Smooth muscle cell of the pulmonary artery (primary cell): Measurements from ENCODE around the gene ANKMY2. TPM values are rescaled to one million over a fixed set of nuclear protein-coding genes. Genes with fewer than 3 reads are reported as not detected.

Experiments used
- total RNA-seq: library from RNA; depleted of rRNA; stranded (reverse); fragments of >200 nt; gene quantifications from 2 replicates; pipeline ENCODE4 v1.2.3, GENCODE V29; 2014

Gene ANKMY2
- total RNA-seq: 17.0 and 26.7 TPM in 2 replicates

GRCh38 chr7:16645593-16646471, at the start of gene ANKMY2, which contains the start of gene BZW2:
Gene ANKMY2 (minus strand): TSS chr7:16645754. CDS start chr7:16645573, 181 bp downstream.
Gene BZW2 (plus strand): TSS chr7:16646181. CDS start chr7:16665444, 19,263 bp downstream.

Other genes starting within 250 kb of the ANKMY2 start
- 1.4 and 2.4 TPM in 2 replicates for gene CRPPA, start 224.2 kb downstream of the ANKMY2 start, total RNA-seq
- not detected in 2 replicates for gene SOSTDC1, start 180.0 kb downstream of the ANKMY2 start, total RNA-seq
- gene LRRC72, start 118.9 kb downstream of the ANKMY2 start, total RNA-seq: not detected in 2 replicates
- 35.0 and 43.5 TPM in 2 replicates for gene BZW2, start 427 bp upstream of the ANKMY2 start, total RNA-seq
- gene TSPAN13, start 108.0 kb upstream of the ANKMY2 start, total RNA-seq: 5.8 and 6.9 TPM in 2 replicates
- not detected in 2 replicates for gene AGR2, start 159.2 kb upstream of the ANKMY2 start, total RNA-seq
- not detected in 2 replicates for gene AGR3, start 236.2 kb upstream of the ANKMY2 start, total RNA-seq